HepG2 (cell line): Measurements from ENCODE around the gene TBC1D20. TPM values are rescaled to one million over a fixed set of nuclear protein-coding genes. Genes with fewer than 3 reads are reported as not detected.

ENCODE experiments used
- IRF2 ChIP-seq: IDR thresholded peaks from 2 replicates; pipeline ENCODE4 v1.6.1; 2018; ENCODE audit warnings: missing genetic modification reagents, missing compliant biosample characterization
- MLXIP ChIP-seq: sonication (generic); formaldehyde crosslinking; IDR thresholded peaks from 2 replicates; pipeline ENCODE4 v1.9.0; 2021; ENCODE audit warnings: missing genetic modification reagents, borderline replicate concordance
- NRL ChIP-seq: sonication (generic); formaldehyde crosslinking; IDR thresholded peaks from 2 replicates; pipeline ENCODE4 v1.5.0; 2020; ENCODE audit warnings: missing genetic modification reagents, mild to moderate bottlenecking, moderate library complexity, borderline replicate concordance
- PHF8 ChIP-seq: sonication (generic); formaldehyde crosslinking; IDR thresholded peaks from 2 replicates; pipeline ENCODE4 v1.5.0; 2020; ENCODE audit warnings: missing genetic modification reagents
- SATB2 ChIP-seq: sonication (generic); formaldehyde crosslinking; IDR thresholded peaks from 2 replicates; pipeline ENCODE4 v1.5.0; 2020; ENCODE audit warnings: missing genetic modification reagents
- SOX6 ChIP-seq, 2 experiments: fragments of 450-650 bp in 1 of 2; sonication (generic) in 1 of 2; formaldehyde crosslinking in 1 of 2; IDR thresholded peaks; 2 replicates each; pipeline versions ENCODE4 v1.4.0 to v1.6.1; 2017 to 2020; ENCODE audit warnings: antibody characterized with exemption in 1 of 2, mild to moderate bottlenecking in 1 of 2, missing genetic modification reagents in 1 of 2
- STAT5B ChIP-seq: sonication (generic); formaldehyde crosslinking; IDR thresholded peaks from 2 replicates; pipeline ENCODE4 v1.4.0; 2020; ENCODE audit warnings: missing genetic modification reagents
- YY1 ChIP-seq: IDR thresholded peaks from 2 replicates; pipeline ENCODE4 v1.6.1; 2011; ENCODE audit warnings: low read length, low read depth, moderate library complexity, mild to moderate bottlenecking; ENCODE audit not compliant: insufficient read depth, insufficient replicate concordance
- ZNF24 ChIP-seq: fragments of 450-650 bp; IDR thresholded peaks from 2 replicates; pipeline ENCODE4 v1.6.1; 2017; ENCODE audit warnings: antibody characterized with exemption, mild to moderate bottlenecking
- ZNF44 ChIP-seq: sonication (generic); formaldehyde crosslinking; IDR thresholded peaks from 2 replicates; pipeline ENCODE4 v1.5.1; 2020; ENCODE audit warnings: mild to moderate bottlenecking, missing genetic modification reagents
- ZNF556 ChIP-seq: sonication (generic); formaldehyde crosslinking; IDR thresholded peaks from 2 replicates; pipeline ENCODE4 v1.4.0; 2020; ENCODE audit warnings: mild to moderate bottlenecking, missing genetic modification reagents, borderline replicate concordance
- ZNF572 ChIP-seq: sonication (generic); formaldehyde crosslinking; IDR thresholded peaks from 2 replicates; pipeline ENCODE4 v1.5.1; 2020; ENCODE audit warnings: mild to moderate bottlenecking, missing genetic modification reagents
- ZNF781 ChIP-seq: sonication (generic); formaldehyde crosslinking; IDR thresholded peaks from 2 replicates; pipeline ENCODE4 v1.5.1; 2020; ENCODE audit warnings: borderline replicate concordance, mild to moderate bottlenecking, missing genetic modification reagents; ENCODE audit errors: not compliant biosample characterization
- polyA plus RNA-seq, 8 experiments: library from polyadenylated mRNA; depleted of rRNA in 3 of 8; stranded (reverse) in 7 of 8; unstranded in 1 of 8; fragments of >200 nt; fragmentation: Illumina TruSeq in 4 of 8; extraction: Trizol in 4 of 8; gene quantifications; 2 replicates each; pipeline versions ENCODE4 v1.2.1 to v1.2.3, GENCODE V29; 2011 to 2016; ENCODE audit warnings: low read depth in 4 of 8, missing spikeins in 1 of 8, mixed read lengths in 1 of 8; ENCODE audit not compliant: insufficient read depth in 1 of 8
- total RNA-seq, 5 experiments: library from RNA; depleted of rRNA; stranded (reverse); fragments of >200 nt; fragmentation: Illumina TruSeq; extraction: Trizol; gene quantifications; 2 replicates each; pipeline ENCODE4 v1.2.3, GENCODE V29; 2016; ENCODE audit warnings: low read depth in 1 of 5

TBC1D20 gene
- total and polyA plus RNA-seq, 2 of the 13 experiments (the other 11 are each of a cell fraction or from before 2014, with no cell fraction given) = 36.6 to 47.1 TPM

- TF ChIP-seq MLXIP (no peak), IRF2 (CRISPR knock-in tag) (0 out of 2 replicates have a peak, but pooled peaks have one; percentile 4), ZNF556 (CRISPR knock-in tag) (no peak), ZNF781 (no peak), YY1 (no peak), SOX6 (IDR thresholded peaks at IDR 0.05) (no peak), SOX6 (CRISPR knock-in tag; IDR thresholded peaks at IDR 0.05) (no peak), ZNF572 (CRISPR knock-in tag) (no peak), ZNF44 (no peak), NRL (peak; percentile 75; the same call in 1 of the 2 replicates), PHF8 (CRISPR knock-in tag) (peak; percentile 13), STAT5B (CRISPR knock-in tag) (0 out of 2 replicates have a peak, but pooled peaks have one; percentile 16), ZNF24 (no peak), SATB2 (no peak)
Measured at GRCh38 chr20:402496-402885, 59.8 kb downstream of the TBC1D20 start (continued).
